Activated B cell treated with CpG ODN at 0.5 μM for 24 hours (primary cell): ENCODE results near the gene SSR2. TPM values are rescaled to one million over a fixed set of nuclear protein-coding genes. Genes with fewer than 3 reads are reported as not detected.

Source experiments
- ATAC-seq: fragments of 200-7000 bp; cut with Tn5 transposase; one replicate; pipeline ENCODE4 v1.10.0; 2021; ENCODE audit warnings: low read depth, mild to moderate bottlenecking, moderate library complexity
- CTCF ChIA-PET: fragments of 350-600 bp; sonication (Branson Sonifier 250); formaldehyde crosslinking; loops from one replicate; lab custom pipeline; 2021; ENCODE audit warnings: antibody characterized with exemption; lab: Charles Lee
- POLR2A ChIA-PET: fragments of 350-600 bp; sonication (Branson Sonifier 250); formaldehyde crosslinking; loops from one replicate; lab custom pipeline; 2021; ENCODE audit warnings: antibody characterized with exemption; lab: Charles Lee
- DNase-seq: peaks from one replicate; pipeline ENCODE4 v3.0.0; 2022
- H3K27ac Mint-ChIP-seq: one replicate; pipeline ENCODE4 v1.8.0; 2020; ENCODE audit warnings: mixed read lengths
- H3K27me3 Mint-ChIP-seq: one replicate; pipeline ENCODE4 v1.8.0; 2021; ENCODE audit warnings: mixed read lengths
- H3K36me3 Mint-ChIP-seq: one replicate; pipeline ENCODE4 v1.8.0; 2021; ENCODE audit warnings: low read depth, mixed read lengths
- H3K4me1 Mint-ChIP-seq: one replicate; pipeline ENCODE4 v1.8.0; 2021; ENCODE audit warnings: mixed read lengths
- H3K4me3 Mint-ChIP-seq: one replicate; pipeline ENCODE4 v1.8.0; 2020; ENCODE audit warnings: mild to moderate bottlenecking, mixed read lengths
- H3K9me3 Mint-ChIP-seq: one replicate; pipeline ENCODE4 v1.8.0; 2020; ENCODE audit warnings: mixed read lengths
- intact Hi-C: fragments of 100-400 bp; cut with micrococcal nuclease; formaldehyde crosslinking; loops from one replicate; pipeline ENCODE4 v1.15.1; 2024
- total RNA-seq: library from RNA; stranded (reverse); gene quantifications from 2 replicates; pipeline ENCODE4 v1.2.3, GENCODE V29; 2022
- TF ChIP-seq, protein P1 (sequence below): fragments of 200-600 bp; IDR thresholded peaks from one replicate; pipeline ENCODE4 v1.8.0; 2022; ENCODE audit warnings: antibody characterized with exemption, mild to moderate bottlenecking

SSR2 gene
- total RNA-seq, 1 donor from 2014 or later: 136 TPM

GRCh38 chr1:155999964-156000363, 20.8 kb downstream of the SSR2 start:
- Mint-ChIP-seq H3K9me3 (no peaks in the 10 kb centered on the region), H3K27me3 (no peaks in the 10 kb centered on the region), H3K36me3 (no peaks in the 10 kb centered on the region), H3K27ac (no peak overlapping the region), H3K4me1 (no peaks in the 10 kb centered on the region), H3K4me3 (no peak overlapping the region)
- CTCF ChIA-PET: interaction anchor here (1.4 to 2.5 kb wide), 2 partner anchors 10 to 61 kb away, joined by 5 to 6 read pairs; no protein-coding TSS in a partner anchor
- intact Hi-C loops: no loop called here
- TF ChIP-seq, protein P1, sequence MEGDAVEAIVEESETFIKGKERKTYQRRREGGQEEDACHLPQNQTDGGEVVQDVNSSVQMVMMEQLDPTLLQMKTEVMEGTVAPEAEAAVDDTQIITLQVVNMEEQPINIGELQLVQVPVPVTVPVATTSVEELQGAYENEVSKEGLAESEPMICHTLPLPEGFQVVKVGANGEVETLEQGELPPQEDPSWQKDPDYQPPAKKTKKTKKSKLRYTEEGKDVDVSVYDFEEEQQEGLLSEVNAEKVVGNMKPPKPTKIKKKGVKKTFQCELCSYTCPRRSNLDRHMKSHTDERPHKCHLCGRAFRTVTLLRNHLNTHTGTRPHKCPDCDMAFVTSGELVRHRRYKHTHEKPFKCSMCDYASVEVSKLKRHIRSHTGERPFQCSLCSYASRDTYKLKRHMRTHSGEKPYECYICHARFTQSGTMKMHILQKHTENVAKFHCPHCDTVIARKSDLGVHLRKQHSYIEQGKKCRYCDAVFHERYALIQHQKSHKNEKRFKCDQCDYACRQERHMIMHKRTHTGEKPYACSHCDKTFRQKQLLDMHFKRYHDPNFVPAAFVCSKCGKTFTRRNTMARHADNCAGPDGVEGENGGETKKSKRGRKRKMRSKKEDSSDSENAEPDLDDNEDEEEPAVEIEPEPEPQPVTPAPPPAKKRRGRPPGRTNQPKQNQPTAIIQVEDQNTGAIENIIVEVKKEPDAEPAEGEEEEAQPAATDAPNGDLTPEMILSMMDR: no peak
- POLR2A ChIA-PET: no interaction called here
- no peak for DNase-seq
- ATAC-seq: no peak

GRCh38 chr1:155996166-155996565, 24.6 kb downstream of the SSR2 start:
- H3K36me3 Mint-ChIP-seq: no peaks in the 10 kb centered on the region
- ChIA-PET CTCF (interaction anchor here (1.7 kb wide), 1 partner anchor 12 kb away, joined by 4 read pairs; no protein-coding TSS in a partner anchor), POLR2A (interaction anchor here (1.3 kb wide), 1 partner anchor 16 kb away, joined by 4 read pairs; no protein-coding TSS in a partner anchor)
- H3K4me1 Mint-ChIP-seq: no peaks in the 10 kb centered on the region
- no peaks in the 10 kb centered on the region for H3K9me3 Mint-ChIP-seq
- TF ChIP-seq, protein P1: no peak
- no peak overlapping the region for H3K27ac Mint-ChIP-seq
- intact Hi-C loops: no loop called here
- no peak overlapping the region for H3K4me3 Mint-ChIP-seq
- no peak for ATAC-seq
- DNase-seq: no peak
- no peaks in the 10 kb centered on the region for H3K27me3 Mint-ChIP-seq

DNA sequence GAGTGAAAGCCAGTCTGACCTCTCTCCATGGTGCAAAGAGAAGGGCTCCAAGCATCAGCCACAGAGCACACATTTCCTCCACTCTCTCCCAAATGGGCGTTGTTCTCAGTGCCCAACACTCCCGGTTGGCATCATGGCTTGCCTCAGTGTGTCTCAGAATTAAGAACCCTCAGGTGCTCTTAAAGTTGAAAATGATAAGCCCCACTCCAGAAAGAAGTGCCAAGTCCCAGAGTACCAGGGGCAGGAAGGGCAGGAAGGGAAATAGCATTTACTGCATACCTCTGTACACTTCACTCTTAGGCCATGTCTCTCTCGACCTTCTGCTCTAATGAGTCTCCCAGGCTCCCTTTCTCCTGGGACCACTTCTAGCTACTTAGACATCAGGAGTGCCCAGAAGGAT, 27.2 kb downstream of the SSR2 start:
- ChIA-PET POLR2A (interaction anchor here (0.7 kb wide), 1 partner anchor 526 kb away, joined by 7 read pairs; no protein-coding TSS in a partner anchor), CTCF (no interaction called here)
- H3K4me1 Mint-ChIP-seq: peaks cover 16% of the 10 kb centered on the region
- H3K27ac Mint-ChIP-seq: no peak overlapping the region
- TF ChIP-seq, protein P1: no peak
- no peak for ATAC-seq
- H3K27me3 Mint-ChIP-seq: no peaks in the 10 kb centered on the region
- no peaks in the 10 kb centered on the region for H3K9me3 Mint-ChIP-seq
- no peak for DNase-seq
- intact Hi-C loops: no loop called here
- no peaks in the 10 kb centered on the region for H3K36me3 Mint-ChIP-seq
- no peak overlapping the region for H3K4me3 Mint-ChIP-seq

GRCh38 chr1:155990005-155990739, 30.6 kb downstream of the SSR2 start:
- H3K27me3 Mint-ChIP-seq: no peaks in the 10 kb centered on the region
- peak; percentile 19 for ATAC-seq
- no peak overlapping the region for H3K4me3 Mint-ChIP-seq
- POLR2A ChIA-PET: interaction anchor here (0.6 to 3.1 kb wide), 10 partner anchors 12 to 58 kb away, joined by 3 to 26 read pairs (median 6); partner anchors contain the start of genes ARHGEF2 and KHDC4
- peaks cover 19% of the 10 kb centered on the region for H3K4me1 Mint-ChIP-seq
- peak overlapping the region; percentile 70 for H3K27ac Mint-ChIP-seq
- CTCF ChIA-PET: interaction anchor here (0.6 to 6.9 kb wide), 21 partner anchors 9 to 289 kb away, joined by 3 to 142 read pairs (median 4); partner anchors contain the start of genes ARHGEF2, KHDC4, RXFP4 and SSR2
- no peaks in the 10 kb centered on the region for H3K9me3 Mint-ChIP-seq
- intact Hi-C loops: no loop called here
- no peaks in the 10 kb centered on the region for H3K36me3 Mint-ChIP-seq
- TF ChIP-seq, protein P1: no peak
- DNase-seq: no peak
